IPS-NIHi11 (cell line): ENCODE measurements around the gene SCAMP4.
A peak's percentile ranks its signal among the peaks of the same experiment; 100 is the strongest.

Experiments used
- DNase-seq: peaks from one replicate; pipeline ENCODE4 v3.0.0; 2012; ENCODE audit warnings: mixed read lengths, low spot score

Gene SCAMP4

GRCh38 chr19:1905110-1905862, at the start of gene SCAMP4, which contains the start of gene ADAT3:
TSS of gene SCAMP4 (plus strand) at chr19:1905399. CDS start at chr19:1915020, 9,621 bp downstream.
TSS of gene ADAT3 (plus strand) at chr19:1905399. CDS start at chr19:1912048, 6,649 bp downstream.
- DNase-seq = peak; percentile 96

DNA sequence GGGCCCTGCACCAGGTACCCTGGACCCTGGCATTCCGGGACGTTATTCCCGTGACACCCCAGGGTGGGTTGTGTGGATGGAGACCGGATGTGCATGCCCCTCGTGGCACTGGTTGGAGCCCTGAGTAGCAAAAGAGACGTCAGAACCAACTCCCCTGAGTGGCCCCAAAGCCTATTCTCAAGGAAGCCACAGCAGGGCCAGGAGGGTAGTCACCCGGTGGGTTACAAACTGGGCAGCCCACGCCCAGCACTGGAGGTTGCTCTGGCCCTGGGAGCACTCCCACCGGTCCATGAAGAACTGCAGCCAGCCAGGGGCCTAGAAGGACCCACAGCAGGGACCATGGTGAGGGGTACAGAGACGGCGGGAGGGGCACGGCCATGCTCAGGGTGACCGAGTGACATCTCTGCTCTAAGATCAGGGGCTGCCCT, 49.4 kb upstream of the SCAMP4 start:
- DNase-seq = no peak

GRCh38 chr19:1856345-1856697, 48.9 kb upstream of the SCAMP4 start:
- no peak for DNase-seq

DNA sequence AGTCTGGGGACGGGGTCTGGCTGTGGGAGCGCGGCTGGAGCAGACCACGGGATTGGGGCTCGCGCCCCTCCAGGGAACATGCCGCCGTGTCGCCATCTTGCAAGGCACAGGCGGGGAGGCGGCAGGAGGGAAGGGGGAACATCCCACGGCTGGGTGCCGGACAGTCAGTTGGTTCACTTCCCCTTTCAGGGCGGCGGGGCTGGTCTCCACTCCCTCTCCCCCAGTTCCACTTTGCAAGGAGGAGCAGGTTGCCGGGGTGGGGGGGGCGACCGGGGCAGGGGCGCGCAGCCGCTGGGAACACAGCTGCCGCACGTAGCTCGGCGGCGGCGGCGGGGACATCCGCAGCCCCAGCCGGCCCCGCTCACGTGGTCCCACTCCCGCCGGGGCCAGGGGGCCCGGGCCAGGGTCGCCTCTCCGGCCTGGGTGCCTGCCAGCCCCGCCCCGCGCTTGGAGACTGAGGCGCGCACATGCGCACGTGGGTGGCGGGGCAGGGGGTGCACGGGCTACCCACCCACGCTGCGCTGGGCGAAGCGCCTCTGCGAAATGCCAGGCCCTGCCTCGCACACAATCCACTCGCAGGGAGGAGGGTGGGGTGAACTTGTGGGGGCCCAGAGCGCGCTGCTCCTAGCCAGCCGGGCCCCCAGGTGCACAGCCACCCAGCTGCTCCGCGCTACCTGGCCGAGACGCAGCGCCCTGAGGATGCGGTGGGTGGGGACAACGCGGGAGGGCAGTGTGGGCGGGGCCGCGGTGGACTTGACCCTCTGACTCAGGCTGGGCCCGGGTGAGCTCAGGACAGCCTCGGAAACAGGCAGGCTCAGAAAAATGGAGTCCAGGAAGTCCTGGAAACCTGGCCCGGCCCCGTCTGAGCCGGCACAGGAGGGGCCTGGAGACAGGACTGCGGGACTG, 48.2 kb upstream of the SCAMP4 start:
- DNase-seq = peak; percentile 53

DNA sequence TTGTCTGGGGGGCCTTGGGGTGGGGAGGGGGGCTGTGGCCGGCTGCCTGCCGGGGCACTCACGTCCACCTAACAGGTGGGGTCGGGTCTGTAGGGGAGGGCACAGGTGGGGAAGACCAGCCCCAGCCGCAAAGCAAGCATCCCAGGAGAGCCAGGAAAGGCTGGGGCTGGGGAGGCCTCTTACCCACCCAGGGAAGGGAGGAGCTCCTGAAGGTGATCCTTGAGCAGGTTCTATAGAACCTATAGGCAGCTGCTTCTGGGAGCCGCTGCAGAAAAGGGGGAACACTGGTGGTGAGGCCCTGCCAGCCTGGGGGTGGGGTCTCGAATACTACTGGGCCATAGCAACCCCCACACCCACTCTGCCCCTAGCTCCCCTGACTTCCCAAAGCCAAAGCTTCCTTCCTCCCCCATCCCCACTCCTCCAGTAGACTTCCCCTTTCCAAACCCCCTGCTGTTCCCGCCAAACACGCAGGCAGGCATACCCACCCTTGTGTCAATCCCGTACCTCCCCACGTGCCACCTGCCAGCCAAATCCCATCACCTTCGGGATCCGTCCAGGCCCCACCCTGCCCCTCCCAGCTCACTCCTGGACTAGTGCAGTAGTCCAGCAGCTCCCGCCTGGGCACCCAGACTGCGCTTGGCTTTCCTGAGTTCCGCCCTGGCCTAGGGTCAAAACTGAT, 47.4 kb upstream of the SCAMP4 start:
- no peak for DNase-seq

- DNase-seq = no peak
Observed at GRCh38 chr19:1858412-1859081, 46.7 kb upstream of the SCAMP4 start.

DNA sequence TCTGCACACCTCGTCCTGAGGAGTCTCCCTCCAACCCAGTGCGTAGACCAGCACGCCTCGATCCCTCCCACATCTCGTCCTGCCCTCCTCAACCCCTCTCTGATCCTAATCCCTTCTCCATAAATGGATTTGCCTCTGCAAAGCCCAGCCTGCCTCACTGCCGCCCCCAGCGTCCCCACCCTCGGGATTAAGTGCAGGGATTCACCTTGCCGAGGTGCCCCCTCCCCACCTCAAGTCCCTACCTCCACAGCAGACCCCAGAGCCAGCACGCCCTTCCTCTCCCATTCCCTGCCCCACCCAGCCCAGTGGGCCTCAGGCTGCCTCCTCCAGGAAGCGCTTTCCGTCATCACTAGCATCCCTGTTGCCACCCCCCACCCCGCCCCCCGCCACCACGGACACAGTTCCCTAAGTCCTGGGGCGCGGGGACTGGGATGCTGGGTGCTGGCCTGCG, 45.8 kb upstream of the SCAMP4 start:
- DNase-seq = no peak

DNA sequence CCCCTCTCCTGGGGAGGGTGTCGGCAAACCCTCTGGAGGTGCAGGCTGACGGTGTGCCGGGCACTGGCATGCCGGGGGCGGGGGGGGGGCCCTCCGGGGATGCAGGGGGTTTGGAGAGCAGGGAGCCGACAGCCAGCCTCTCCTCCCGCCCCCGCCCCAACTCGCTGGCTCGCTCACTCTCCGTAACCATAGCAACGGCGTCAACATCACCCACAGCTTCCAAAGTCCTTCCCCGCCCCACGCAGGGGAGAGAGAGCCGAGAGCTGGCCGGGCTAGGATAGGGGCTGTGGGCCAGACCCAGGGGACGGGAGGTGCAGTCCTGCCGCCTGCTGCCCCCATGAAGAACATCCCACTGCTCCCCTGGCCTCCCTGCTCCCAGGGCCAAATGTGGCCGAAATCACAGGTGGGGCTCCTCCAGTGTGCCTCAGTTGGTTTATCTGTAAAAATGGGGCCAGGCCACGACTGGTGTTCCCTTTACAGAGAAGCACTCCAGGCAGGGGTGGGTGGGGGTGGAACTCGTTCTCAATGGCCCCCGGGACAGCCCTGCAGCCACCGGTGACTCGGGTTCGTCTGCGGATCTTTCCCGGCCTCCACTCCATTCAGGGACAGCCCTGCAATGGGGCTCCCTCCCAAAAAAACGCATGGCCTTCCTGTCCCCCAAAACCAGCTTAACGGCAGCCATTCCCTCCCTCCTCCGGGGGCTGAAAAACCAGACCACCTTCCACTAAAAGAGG, 45.0 kb upstream of the SCAMP4 start:
- DNase-seq = no peak

DNA sequence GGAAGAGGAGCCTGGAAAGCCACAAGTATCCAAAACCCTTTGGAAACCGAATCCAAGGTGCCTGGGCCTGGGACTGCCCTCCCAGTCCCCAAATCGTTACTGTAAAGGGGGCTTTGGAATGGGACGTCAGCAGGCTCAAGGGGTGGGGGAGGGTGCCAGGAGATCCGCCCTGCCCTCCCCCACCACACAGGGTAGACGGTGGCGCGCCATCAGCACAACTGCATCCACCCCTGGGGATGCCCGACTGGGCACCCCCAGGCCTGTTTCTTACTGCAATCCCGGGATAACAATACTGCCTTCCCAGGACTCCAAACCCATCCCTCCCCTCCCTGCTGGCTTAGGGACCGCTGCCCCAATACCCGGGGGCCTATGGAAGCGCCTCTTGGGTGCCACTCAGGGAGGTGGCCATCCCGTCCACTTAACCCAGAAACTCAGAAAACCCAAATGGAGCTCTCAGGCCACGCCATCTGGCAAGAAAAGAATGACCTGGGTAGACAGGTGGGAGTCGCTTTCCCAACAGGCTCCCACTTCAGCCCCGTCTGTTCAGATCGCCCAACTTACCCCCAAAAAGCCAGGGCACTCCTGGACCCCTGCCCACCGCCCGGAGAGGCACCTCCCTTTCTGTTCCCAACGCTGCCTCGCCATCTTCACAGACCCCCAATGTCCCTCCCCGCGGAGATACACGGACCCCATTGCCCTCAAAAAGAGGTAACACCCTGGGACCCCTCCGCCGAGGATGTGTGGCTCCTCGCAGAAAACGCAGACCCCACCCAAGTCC, 44.2 kb upstream of the SCAMP4 start:
- DNase-seq = no peak

DNA sequence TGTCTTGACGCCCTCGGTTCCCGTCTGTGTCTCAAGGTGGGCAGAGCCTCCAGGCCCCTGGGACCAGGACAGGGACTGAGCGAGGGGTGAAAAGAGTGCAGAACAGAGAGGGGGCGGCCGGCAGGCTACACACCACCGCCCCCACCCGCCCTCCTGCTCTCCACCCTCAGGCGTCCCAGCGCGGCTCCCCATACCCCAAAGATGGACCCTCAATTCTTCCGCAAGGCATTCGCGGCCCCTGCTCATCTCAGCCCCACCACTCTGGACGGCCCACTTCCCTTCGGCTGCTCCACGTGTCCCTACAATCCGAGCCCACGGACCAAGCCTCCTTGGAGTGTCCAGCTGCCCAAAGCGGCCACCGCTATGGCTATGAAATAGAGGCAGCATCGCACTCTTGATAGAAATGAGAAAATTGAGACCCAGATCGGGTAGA, 43.6 kb upstream of the SCAMP4 start:
- no peak for DNase-seq

DNA sequence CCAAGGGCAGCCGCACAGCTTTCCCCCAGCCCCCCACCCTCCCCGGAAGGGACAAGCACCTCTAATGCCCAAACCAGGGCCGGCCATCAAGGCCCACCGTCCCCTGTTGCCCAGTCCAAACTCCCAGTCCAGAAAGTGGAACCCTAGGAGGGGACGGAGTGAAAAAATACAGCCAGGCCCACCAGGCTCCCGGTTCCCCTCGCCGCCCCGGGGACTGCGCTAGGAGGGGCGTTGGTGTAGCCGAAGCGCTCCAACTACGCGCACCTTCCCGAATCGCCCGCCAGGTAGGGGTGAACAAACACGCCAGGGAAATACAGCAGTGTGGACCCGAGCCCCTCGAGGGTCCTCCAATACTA, 43.2 kb upstream of the SCAMP4 start:
- no peak for DNase-seq

GRCh38 chr19:1862424-1863327, 42.5 kb upstream of the SCAMP4 start:
- DNase-seq = peak; percentile 56

- DNase-seq = no peak
Observed at GRCh38 chr19:1863328-1863637, 41.9 kb upstream of the SCAMP4 start, which contains the start of gene KLF16. TSS of gene KLF16 (minus strand) at chr19:1863579. CDS start at chr19:1863497, 82 bp downstream.

DNA sequence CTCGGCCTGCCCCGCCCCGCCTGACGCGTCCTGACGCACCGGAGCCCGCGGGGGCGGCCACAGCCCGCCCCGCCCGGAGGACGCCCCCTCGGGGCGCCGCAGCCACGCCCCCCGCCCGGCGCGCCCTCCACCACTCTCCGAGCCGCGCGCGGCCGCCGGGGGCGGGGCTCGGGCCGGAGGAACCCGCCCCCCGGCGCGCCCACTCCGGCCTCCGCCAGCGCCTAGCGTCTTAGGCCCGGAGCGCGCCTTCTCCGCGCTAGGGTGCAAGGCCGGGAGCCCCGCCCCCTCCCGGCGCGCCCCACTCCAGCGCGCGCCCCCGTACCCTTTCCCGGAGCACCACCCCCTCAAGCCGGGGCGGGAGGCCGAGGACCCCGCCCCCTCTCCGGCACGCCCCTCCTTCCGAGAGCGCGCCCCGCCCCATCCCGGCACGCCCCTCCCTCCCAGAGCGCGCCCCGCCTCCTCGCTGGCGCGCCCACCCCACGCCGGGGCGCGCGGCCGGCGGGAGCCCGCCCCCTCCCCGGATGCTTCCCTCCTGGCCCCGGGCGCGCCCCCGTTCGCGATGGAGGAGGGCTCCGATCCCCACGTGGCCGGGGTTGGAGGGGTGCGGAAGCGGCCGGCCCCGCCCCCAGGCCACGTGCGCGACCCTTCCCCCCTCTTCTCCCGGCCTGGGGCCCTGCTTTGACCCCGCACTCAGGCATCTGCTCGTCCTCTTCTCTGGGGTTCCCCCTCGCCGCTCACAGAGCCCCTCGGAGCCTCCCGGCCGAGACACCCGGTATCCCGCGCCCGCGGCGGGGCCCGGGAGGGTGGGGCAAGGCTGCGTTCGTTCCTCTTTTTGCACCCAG, 41.3 kb upstream of the SCAMP4 start:
- peak; percentile 92 for DNase-seq

DNA sequence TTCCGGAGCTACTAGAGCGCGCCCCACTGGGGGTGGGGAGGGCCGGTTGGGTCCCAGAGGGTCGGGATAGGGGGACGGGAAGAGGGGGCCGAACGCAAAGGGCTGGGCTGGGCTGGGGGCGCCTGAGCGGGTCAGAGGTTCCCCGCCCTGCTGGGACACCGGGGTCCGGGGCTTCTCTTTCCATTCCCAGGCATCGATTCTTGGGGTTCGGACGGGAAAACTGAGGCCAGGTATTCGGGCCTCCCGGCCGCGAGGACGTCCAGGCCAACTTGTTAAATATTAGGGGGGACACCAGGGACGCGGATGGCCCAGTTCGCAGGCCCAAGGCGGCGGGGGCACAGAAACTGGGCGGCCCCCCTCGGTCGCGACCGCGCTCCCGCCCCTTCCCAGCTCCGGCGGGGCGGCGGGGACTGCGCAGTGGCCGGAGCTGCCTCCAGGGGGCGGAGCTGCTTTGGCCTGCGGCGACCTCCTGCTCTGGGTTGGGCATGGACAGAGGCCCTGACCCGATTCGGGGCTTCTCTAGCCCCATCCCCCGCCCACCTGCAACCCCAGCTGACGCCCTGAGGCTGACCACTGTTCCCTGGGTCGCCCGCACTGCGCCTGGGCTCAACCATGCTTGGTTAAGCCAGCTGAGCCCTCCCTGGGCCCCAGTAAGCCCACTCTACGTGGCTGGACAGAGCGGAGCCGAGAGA, 40.6 kb upstream of the SCAMP4 start:
- DNase-seq = peak; percentile 89

GRCh38 chr19:1865172-1866010, 39.8 kb upstream of the SCAMP4 start:
- DNase-seq = no peak
